Vagina (tissue), 2 donors: ENCODE results near the gene GTPBP1. TPM values are rescaled to one million over a fixed set of nuclear protein-coding genes. Genes with fewer than 3 reads are reported as not detected.
A peak's percentile ranks its signal among the peaks of the same experiment; 100 is the strongest.

Experiments used
- DNase-seq, 2 donors: peaks; one replicate each; pipeline ENCODE4 v3.0.0-alpha.2; 2017; ENCODE audit errors: extremely low spot score in 2 of 2
- H3K27ac ChIP-seq: fragments of 200-600 bp; sonication (generic); one replicate; pipeline ENCODE4 v1.5.1; 2019
- H3K27me3 ChIP-seq: fragments of 200-600 bp; sonication (generic); one replicate; pipeline ENCODE4 v1.5.1; 2019
- H3K36me3 ChIP-seq, 2 donors: fragments of 200-600 bp; sonication (generic); one replicate each; pipeline ENCODE4 v1.5.1; 2017 to 2019
- H3K4me1 ChIP-seq: fragments of 200-600 bp; sonication (generic); one replicate; pipeline ENCODE4 v1.5.1; 2019
- H3K4me3 ChIP-seq, 2 donors: fragments of 200-600 bp; sonication (generic); 1 replicate in 1 of 2; 2 replicates in 1 of 2; pipeline ENCODE4 v1.5.1; 2016 to 2019
- H3K9me3 ChIP-seq: fragments of 200-600 bp; sonication (generic); one replicate; pipeline ENCODE4 v1.5.1; 2019
- CTCF ChIP-seq, 3 experiments: fragments of 450-650 bp in 2 of 3; fragments of 200-600 bp in 1 of 3; sonication (generic) in 1 of 3; IDR thresholded peaks; one replicate each; pipeline ENCODE4 v1.5.1; 2017 to 2019; ENCODE audit warnings: antibody characterized with exemption in 3 of 3, mild to moderate bottlenecking in 2 of 3, moderate library complexity in 2 of 3
- POLR2A ChIP-seq, 2 donors: fragments of 450-650 bp; IDR thresholded peaks; one replicate each; pipeline ENCODE4 v1.6.1; 2017; ENCODE audit warnings: antibody characterized with exemption in 2 of 2, mild to moderate bottlenecking in 2 of 2, moderate library complexity in 2 of 2
- POLR2AphosphoS5 ChIP-seq, 2 donors: sonication (generic); formaldehyde crosslinking; IDR thresholded peaks; one replicate each; pipeline ENCODE4 v1.9.0; 2017; ENCODE audit warnings: antibody characterized with exemption in 2 of 2, mild to moderate bottlenecking in 2 of 2, low read depth in 1 of 2; ENCODE audit not compliant: insufficient read depth in 1 of 2
- intact Hi-C: fragments of 100-400 bp; cut with DNase I; formaldehyde crosslinking; loops from one replicate; pipeline ENCODE4 v1.15.1; 2023
- total RNA-seq: library from RNA; depleted of rRNA; stranded (reverse); fragments of >200 nt; gene quantifications from one replicate; pipeline ENCODE4 v1.2.3, GENCODE V29; 2016

Gene GTPBP1
- total RNA-seq, 1 donor from 2014 or later = 69.5 TPM

DNA sequence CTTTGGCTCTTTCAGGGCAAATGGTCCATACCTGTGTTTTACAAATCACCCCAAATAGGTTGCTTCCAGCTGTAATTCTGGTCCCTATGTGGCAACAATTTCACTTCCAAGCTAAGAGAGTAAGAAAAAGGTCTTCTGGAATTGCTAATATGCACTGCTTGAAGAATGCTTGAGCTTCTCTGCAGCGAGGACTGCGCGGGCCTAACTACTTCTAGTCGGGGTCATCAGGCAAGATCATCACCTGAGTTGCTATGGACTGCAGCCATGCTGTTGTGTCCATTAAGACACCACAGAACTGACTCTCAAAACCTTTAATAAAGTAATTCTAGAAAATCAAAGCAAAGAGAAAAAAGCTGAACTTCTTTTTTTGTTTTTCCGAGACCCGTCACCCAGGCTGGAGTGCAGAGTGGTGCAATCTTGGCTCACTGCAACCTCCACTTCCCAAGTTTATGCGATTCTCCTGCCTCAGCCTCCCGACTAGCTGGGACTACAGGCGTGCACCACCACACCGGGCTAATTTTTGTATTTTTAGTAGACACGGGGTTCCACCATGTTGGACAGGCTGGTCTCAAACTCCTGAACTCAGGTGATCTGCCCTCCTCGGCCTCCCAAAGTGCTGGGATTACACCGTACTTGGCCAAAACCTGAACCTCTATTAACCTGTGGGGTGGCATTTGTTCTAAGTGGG lies 7.2 kb upstream of the GTPBP1 start:
- DNase-seq = no peak

DNA sequence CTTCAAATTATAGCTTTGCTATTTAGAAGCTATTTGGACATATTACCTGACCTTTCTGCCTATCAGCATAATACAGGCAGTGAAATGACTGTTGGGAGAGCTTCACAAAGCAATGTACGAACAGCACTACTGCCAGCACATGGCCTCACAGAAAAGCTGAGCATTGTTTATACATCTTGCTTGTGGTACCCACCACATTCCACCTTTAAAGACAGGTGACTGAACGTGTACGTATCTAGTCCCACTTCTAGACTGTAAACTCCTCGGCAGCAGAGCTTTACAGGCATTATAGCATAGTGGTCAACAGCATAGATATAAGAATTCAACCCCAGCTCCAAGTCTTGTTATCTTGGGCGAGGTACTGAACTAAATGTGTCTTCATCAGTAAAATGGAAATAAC lies 6.6 kb upstream of the GTPBP1 start:
- intact Hi-C loops = no loop called here
- Histone ChIP-seq H3K4me3 (peak overlapping the region; percentile 68 to 95), H3K36me3 (no peaks in the 10 kb centered on the region), H3K4me1 (peaks cover 56% of the 10 kb centered on the region), H3K27ac (peak overlapping the region; percentile 98), H3K9me3 (no peaks in the 10 kb centered on the region), H3K27me3 (no peaks in the 10 kb centered on the region)
- DNase-seq = no peak
- TF ChIP-seq POLR2AphosphoS5 (IDR thresholded peaks at IDR 0.05; ENCODE audit: insufficient read depth in 1 of 2, low read depth in 1 of 2) (no peak), CTCF (IDR thresholded peaks at IDR 0.05) (no peak), POLR2A (IDR thresholded peaks at IDR 0.05) (no peak)

More for the DNA sequence above, 7.2 kb upstream of the GTPBP1 start:
- Histone ChIP-seq H3K36me3 (no peaks in the 10 kb centered on the region), H3K4me3 (peak overlapping the region; percentile 68 to 95), H3K4me1 (peaks cover 57% of the 10 kb centered on the region), H3K9me3 (no peaks in the 10 kb centered on the region), H3K27me3 (no peaks in the 10 kb centered on the region), H3K27ac (peak overlapping the region; percentile 98)
- intact Hi-C loops = no loop called here
- no peak for TF ChIP-seq CTCF (IDR thresholded peaks at IDR 0.05)
- TF ChIP-seq POLR2A (IDR thresholded peaks at IDR 0.05) = no peak
- no peak for TF ChIP-seq POLR2AphosphoS5 (IDR thresholded peaks at IDR 0.05; ENCODE audit: insufficient read depth in 1 of 2, low read depth in 1 of 2)

- TF ChIP-seq POLR2A (IDR thresholded peaks at IDR 0.05) = no peak
- no peak for TF ChIP-seq CTCF (IDR thresholded peaks at IDR 0.05)
- TF ChIP-seq POLR2AphosphoS5 (IDR thresholded peaks at IDR 0.05; ENCODE audit: insufficient read depth in 1 of 2, low read depth in 1 of 2) = no peak
- intact Hi-C loops = no loop called here
- Histone ChIP-seq H3K4me3 (peak overlapping the region; percentile 68 to 95), H3K36me3 (no peaks in the 10 kb centered on the region), H3K9me3 (no peaks in the 10 kb centered on the region), H3K27me3 (no peaks in the 10 kb centered on the region), H3K27ac (peak overlapping the region; percentile 98), H3K4me1 (peaks cover 60% of the 10 kb centered on the region)
- DNase-seq = no peak
Measured at GRCh38 chr22:38699784-38700183, 6.0 kb upstream of the GTPBP1 start.

DNA sequence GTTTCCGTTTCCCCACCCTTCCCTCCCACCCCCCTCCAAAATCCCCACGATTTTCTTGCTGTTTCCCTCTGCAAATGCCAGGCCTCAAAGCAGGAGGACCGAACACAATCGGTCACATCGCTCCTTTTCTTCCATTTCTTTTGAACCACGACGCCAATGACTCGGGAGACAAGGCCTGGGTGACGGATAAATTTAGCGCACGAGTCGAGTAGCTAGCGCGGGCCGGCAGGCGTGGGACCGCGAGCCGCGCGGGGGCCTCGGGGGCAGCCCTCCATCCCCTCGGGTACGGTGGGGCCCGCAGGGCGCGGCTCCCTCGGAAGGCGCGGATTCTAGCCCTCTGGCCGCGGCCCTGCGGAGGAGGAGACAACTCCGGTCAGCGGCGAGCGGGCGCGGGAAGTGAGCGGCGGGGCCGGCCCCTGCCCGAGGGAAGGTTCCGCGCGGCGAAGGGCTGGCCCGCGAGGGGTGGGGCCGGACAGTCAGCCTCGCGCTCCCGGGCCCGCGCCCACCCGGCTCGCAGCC lies 5.4 kb upstream of the GTPBP1 start:
- H3K9me3 ChIP-seq = no peaks in the 10 kb centered on the region
- no peak for DNase-seq
- H3K36me3 ChIP-seq = no peaks in the 10 kb centered on the region
- H3K27me3 ChIP-seq = no peaks in the 10 kb centered on the region
- H3K4me1 ChIP-seq = peaks cover 57% of the 10 kb centered on the region
- intact Hi-C loops = no loop called here
- peak overlapping the region; percentile 98 for H3K27ac ChIP-seq
- peak overlapping the region; percentile 68 to 95 for H3K4me3 ChIP-seq
- no peak for TF ChIP-seq POLR2A (IDR thresholded peaks at IDR 0.05)
- no peak for TF ChIP-seq POLR2AphosphoS5 (IDR thresholded peaks at IDR 0.05; ENCODE audit: insufficient read depth in 1 of 2, low read depth in 1 of 2)
- TF ChIP-seq CTCF (IDR thresholded peaks at IDR 0.05) = no peak
